PC-9 (cell line): Measurements from ENCODE around the gene UPK1A.

ENCODE experiments used
- CTCF ChIP-seq: fragments of 200-600 bp; sonication (generic); conservative IDR thresholded peaks from 2 replicates; pipeline ENCODE4 v1.6.1; 2017; ENCODE audit warnings: mixed run types, antibody characterized with exemption, mild to moderate bottlenecking, moderate library complexity
- EZH2 ChIP-seq: fragments of 200-600 bp; sonication (generic); IDR thresholded peaks from 2 replicates; pipeline ENCODE4 v1.8.0; 2017; ENCODE audit warnings: antibody characterized with exemption, low read depth

- TF ChIP-seq CTCF (peak; percentile 91), EZH2 (no peak)
Observed at GRCh38 chr19:35716801-35717664, 50.7 kb downstream of the UPK1A start.
